Pericardium fibroblast (primary cell): ENCODE data around the gene USF3. TPM values are rescaled to one million over a fixed set of nuclear protein-coding genes. Genes with fewer than 3 reads are reported as not detected.

Source experiments
- total RNA-seq: library from RNA; depleted of rRNA; stranded (reverse); fragments of >200 nt; gene quantifications from 2 replicates; pipeline ENCODE4 v1.2.3, GENCODE V29; 2015

The USF3 gene, protein sequence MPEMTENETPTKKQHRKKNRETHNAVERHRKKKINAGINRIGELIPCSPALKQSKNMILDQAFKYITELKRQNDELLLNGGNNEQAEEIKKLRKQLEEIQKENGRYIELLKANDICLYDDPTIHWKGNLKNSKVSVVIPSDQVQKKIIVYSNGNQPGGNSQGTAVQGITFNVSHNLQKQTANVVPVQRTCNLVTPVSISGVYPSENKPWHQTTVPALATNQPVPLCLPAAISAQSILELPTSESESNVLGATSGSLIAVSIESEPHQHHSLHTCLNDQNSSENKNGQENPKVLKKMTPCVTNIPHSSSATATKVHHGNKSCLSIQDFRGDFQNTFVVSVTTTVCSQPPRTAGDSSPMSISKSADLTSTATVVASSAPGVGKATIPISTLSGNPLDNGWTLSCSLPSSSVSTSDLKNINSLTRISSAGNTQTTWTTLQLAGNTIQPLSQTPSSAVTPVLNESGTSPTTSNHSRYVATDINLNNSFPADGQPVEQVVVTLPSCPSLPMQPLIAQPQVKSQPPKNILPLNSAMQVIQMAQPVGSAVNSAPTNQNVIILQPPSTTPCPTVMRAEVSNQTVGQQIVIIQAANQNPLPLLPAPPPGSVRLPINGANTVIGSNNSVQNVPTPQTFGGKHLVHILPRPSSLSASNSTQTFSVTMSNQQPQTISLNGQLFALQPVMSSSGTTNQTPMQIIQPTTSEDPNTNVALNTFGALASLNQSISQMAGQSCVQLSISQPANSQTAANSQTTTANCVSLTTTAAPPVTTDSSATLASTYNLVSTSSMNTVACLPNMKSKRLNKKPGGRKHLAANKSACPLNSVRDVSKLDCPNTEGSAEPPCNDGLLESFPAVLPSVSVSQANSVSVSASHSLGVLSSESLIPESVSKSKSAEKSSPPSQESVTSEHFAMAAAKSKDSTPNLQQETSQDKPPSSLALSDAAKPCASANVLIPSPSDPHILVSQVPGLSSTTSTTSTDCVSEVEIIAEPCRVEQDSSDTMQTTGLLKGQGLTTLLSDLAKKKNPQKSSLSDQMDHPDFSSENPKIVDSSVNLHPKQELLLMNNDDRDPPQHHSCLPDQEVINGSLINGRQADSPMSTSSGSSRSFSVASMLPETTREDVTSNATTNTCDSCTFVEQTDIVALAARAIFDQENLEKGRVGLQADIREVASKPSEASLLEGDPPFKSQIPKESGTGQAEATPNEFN (N-terminal part only)
- 6.1 and 7.7 TPM in 2 replicates for total RNA-seq

GRCh38 chr3:113695786-113696645, at the start of gene USF3:
Gene USF3, minus strand, starts transcription at chr3:113696642. Its CDS starts 21,764 bp downstream, at chr3:113674878.

DNA sequence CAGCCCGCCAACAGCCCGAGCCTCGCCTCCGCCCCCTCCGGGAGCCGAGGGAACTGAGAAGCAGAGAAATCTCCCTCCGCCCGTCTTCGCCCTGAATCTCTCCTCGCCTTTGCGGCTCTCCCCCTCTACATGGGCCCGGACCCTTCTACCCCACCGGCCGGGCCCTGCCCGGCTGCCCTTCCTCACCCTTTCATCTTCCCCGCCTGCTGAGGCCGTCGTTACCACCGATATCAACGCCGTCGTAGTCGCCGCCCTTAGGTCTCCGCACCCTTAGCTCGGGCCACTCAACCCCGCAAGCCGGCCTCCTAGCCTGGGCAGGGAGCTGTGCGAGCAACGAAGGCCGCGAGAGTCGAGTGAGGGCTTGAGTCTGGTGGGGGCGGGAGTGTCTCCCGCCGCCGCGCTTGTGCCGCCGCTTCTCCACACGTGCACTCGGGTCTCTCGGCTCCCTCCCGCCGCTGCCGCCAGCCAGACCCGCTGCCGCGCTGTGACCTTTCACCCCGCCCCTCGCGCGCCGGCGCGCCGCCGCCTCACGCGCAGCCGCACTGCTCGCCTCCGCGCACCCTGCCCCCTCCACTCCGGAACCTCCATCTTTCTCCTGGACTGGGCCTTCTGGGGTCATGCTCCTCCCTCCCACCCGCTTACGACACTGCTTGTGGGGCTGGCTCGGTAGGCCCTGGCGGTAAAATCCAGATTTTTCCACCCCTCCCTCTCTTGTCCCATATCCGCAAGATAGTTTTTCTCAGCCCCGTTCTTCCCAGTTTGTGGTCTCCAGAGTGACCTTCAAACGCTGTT, 49.5 kb upstream of the USF3 start, which contains the start of gene NAA50:
NAA50 (minus strand) TSS at position 494 of the 792 bp plus-strand sequence; CDS start at position 194, 300 bp downstream.

Other genes starting within 250 kb of the USF3 start
- 14.6 and 16.2 TPM in 2 replicates for gene SPICE1, start 181.5 kb downstream of the USF3 start, total RNA-seq
- not detected in 2 replicates for gene SIDT1, start 164.1 kb downstream of the USF3 start, total RNA-seq
- 54.8 and 106 TPM in 2 replicates for gene NAA50, start 49.6 kb upstream of the USF3 start, total RNA-seq
- 28.2 and 29.9 TPM in 2 replicates for gene ATP6V1A, start 50.4 kb upstream of the USF3 start, total RNA-seq
- 1.3 and 3.0 TPM in 2 replicates for gene GRAMD1C, start 142.1 kb upstream of the USF3 start, total RNA-seq